NCI-H2196 treated with DMSO at 0.1 percent for 48 hours (cell line): ENCODE results near the gene TM9SF2.
A peak's percentile ranks its signal among the peaks of the same experiment; 100 is the strongest.

Experiments used
- DNase-seq: peaks from one replicate; lab custom pipeline; 2025; ENCODE audit not compliant: unreplicated experiment; lab: John Stamatoyannopoulos, UW

TM9SF2 gene

GRCh38 chr13:99575376-99576120 is 74.3 kb downstream of the TM9SF2 start:
- DNase-seq = no peak

GRCh38 chr13:99577934-99578917 is 77.0 kb downstream of the TM9SF2 start:
- no peak for DNase-seq

GRCh38 chr13:99580500-99581268 is 79.4 kb downstream of the TM9SF2 start:
- no peak for DNase-seq

- DNase-seq = no peak
Measured at GRCh38 chr13:99582511-99582910, 81.2 kb downstream of the TM9SF2 start.

- DNase-seq = no peak
Measured at GRCh38 chr13:99585609-99586008, 84.3 kb downstream of the TM9SF2 start.

GRCh38 chr13:99587021-99587420 is 85.7 kb downstream of the TM9SF2 start:
- DNase-seq = no peak

GRCh38 chr13:99587893-99588606 is 86.8 kb downstream of the TM9SF2 start:
- no peak for DNase-seq

GRCh38 chr13:99589575-99589974 is 88.3 kb downstream of the TM9SF2 start:
- no peak for DNase-seq

GRCh38 chr13:99590519-99591011 is 89.3 kb downstream of the TM9SF2 start:
- DNase-seq = no peak

GRCh38 chr13:99596180-99596579 is 94.9 kb downstream of the TM9SF2 start:
- DNase-seq = no peak

- no peak for DNase-seq
Measured at GRCh38 chr13:99600318-99600717, 99.0 kb downstream of the TM9SF2 start.

GRCh38 chr13:99601535-99601934 is 100.3 kb downstream of the TM9SF2 start:
- no peak for DNase-seq

GRCh38 chr13:99604636-99605035 is 103.4 kb downstream of the TM9SF2 start:
- no peak for DNase-seq

- DNase-seq = no peak
Measured at GRCh38 chr13:99605420-99606323, 104.4 kb downstream of the TM9SF2 start.

GRCh38 chr13:99606324-99607066 is 105.2 kb downstream of the TM9SF2 start, which contains the start of gene CLYBL:
CLYBL (plus strand) TSS chr13:99606690.
- DNase-seq = peak; percentile 25

- DNase-seq = no peak
Measured at GRCh38 chr13:99608345-99608744, 107.1 kb downstream of the TM9SF2 start.

GRCh38 chr13:99610702-99611289 is 109.5 kb downstream of the TM9SF2 start:
- DNase-seq = no peak
